ENCODE measurements around the gene SLC35F2.
"Not testable (repeated sequence)": the region's sequence is repeated elsewhere in the genome, so short reads cannot be mapped to it uniquely, and the experiment has no call there.

SLC35F2 gene

GRCh38 chr11:107836851-107837250, 21.7 kb downstream of the SLC35F2 start:
- no peak for DNase-seq

- DNase-seq = no peak
These were observed 23.6 kb downstream of the SLC35F2 start for GRCh38 chr11:107834995-107835394.

- not testable (repeated sequence) for DNase-seq
These were observed 24.7 kb downstream of the SLC35F2 start for GRCh38 chr11:107833926-107834325.

- DNase-seq = no peak
These were observed 27.6 kb downstream of the SLC35F2 start for GRCh38 chr11:107830915-107831540.

GRCh38 chr11:107827041-107827440, 31.5 kb downstream of the SLC35F2 start:
- DNase-seq = no peak

GRCh38 chr11:107825875-107826274, 32.7 kb downstream of the SLC35F2 start:
- no peak for DNase-seq

- DNase-seq = no peak
These were observed 33.8 kb downstream of the SLC35F2 start for GRCh38 chr11:107824668-107825369.

GRCh38 chr11:107821199-107821927, 37.2 kb downstream of the SLC35F2 start:
- DNase-seq = no peak

- DNase-seq = no peak
These were observed 39.1 kb downstream of the SLC35F2 start for GRCh38 chr11:107819361-107820014.

- no peak for DNase-seq
These were observed 40.1 kb downstream of the SLC35F2 start for GRCh38 chr11:107818491-107818890.

GRCh38 chr11:107816028-107816427, 42.6 kb downstream of the SLC35F2 start:
- DNase-seq = no peak

- DNase-seq = no peak
These were observed 47.7 kb downstream of the SLC35F2 start for GRCh38 chr11:107810875-107811274.

- DNase-seq = no peak
These were observed 50.1 kb downstream of the SLC35F2 start for GRCh38 chr11:107808521-107808920.

- no peak for DNase-seq
These were observed 53.6 kb downstream of the SLC35F2 start for GRCh38 chr11:107804971-107805370.

GRCh38 chr11:107804211-107804610, 54.4 kb downstream of the SLC35F2 start:
- no peak for DNase-seq

- DNase-seq = no peak
These were observed 56.9 kb downstream of the SLC35F2 start for GRCh38 chr11:107801641-107802040.

- peak; percentile 70 to 73 for DNase-seq
These were observed 59.2 kb downstream of the SLC35F2 start for GRCh38 chr11:107799218-107799859.

GRCh38 chr11:107792049-107792443, 66.5 kb downstream of the SLC35F2 start:
- no peak for DNase-seq

- DNase-seq = no peak
These were observed 67.1 kb downstream of the SLC35F2 start for GRCh38 chr11:107791343-107792048.

GRCh38 chr11:107789767-107790166, 68.8 kb downstream of the SLC35F2 start:
- DNase-seq = no peak

- DNase-seq = no peak
These were observed 70.9 kb downstream of the SLC35F2 start for GRCh38 chr11:107787733-107788132.

GRCh38 chr11:107785401-107785800, 73.2 kb downstream of the SLC35F2 start:
- DNase-seq = peak; percentile 22 to 59
